ENCODE data around the gene AIFM1. TPM values are rescaled to one million over a fixed set of nuclear protein-coding genes. Genes with fewer than 3 reads are reported as not detected.

AIFM1 gene
- total RNA-seq, 6 donors from 2014 or later, result 14.1 to 29.5 (median 21.9) TPM

- peak in 1 of 2 donors; percentile 54 for DNase-seq
- Histone ChIP-seq H3K27ac (peak overlapping the region; percentile 58 to 81 (median 72)), H3K36me3 (no peaks in the 10 kb centered on the region), H3K27me3 (no peaks in the 10 kb centered on the region), H3K9me3 (no peaks in the 10 kb centered on the region), H3K4me1 (peaks cover 27 to 62% (median 44%) of the 10 kb centered on the region in 4 donors), H3K4me3 (no peak overlapping the region)
- no peak for TF ChIP-seq CTCF (IDR thresholded peaks at IDR 0.05)
- TF ChIP-seq POLR2AphosphoS5 (IDR thresholded peaks at IDR 0.05), result no peak
- TF ChIP-seq EP300 (IDR thresholded peaks at IDR 0.05), result no peak
- WGBS, 2 donors, result 59 to 76% methylated on average over 9 to 15 of the region's 15 CpGs
- no peak for ATAC-seq (ENCODE audit: low FRiP score in 2 of 2)
These were observed 81.8 kb downstream of the AIFM1 start for GRCh38 chrX:130083656-130084382.

GRCh38 chrX:130083107-130083490 lies 82.5 kb downstream of the AIFM1 start:
- DNase-seq, result no peak
- H3K36me3 ChIP-seq, result no peaks in the 10 kb centered on the region
- no peaks in the 10 kb centered on the region for H3K27me3 ChIP-seq
- H3K4me3 ChIP-seq, result no peak overlapping the region
- H3K4me1 ChIP-seq, result peaks cover 27 to 62% (median 44%) of the 10 kb centered on the region in 4 donors
- 43 to 48% methylated on average over 5 to 7 of the region's 7 CpGs for WGBS, 2 donors
- ATAC-seq (ENCODE audit: low FRiP score in 2 of 2), result no peak
- TF ChIP-seq EP300 (IDR thresholded peaks at IDR 0.05) (no peak), POLR2A (IDR thresholded peaks at IDR 0.05) (no peak), POLR2AphosphoS5 (IDR thresholded peaks at IDR 0.05) (no peak), CTCF (IDR thresholded peaks at IDR 0.05) (no peak)
- peak overlapping the region; percentile 58 to 81 (median 68) for H3K27ac ChIP-seq
- no peaks in the 10 kb centered on the region for H3K9me3 ChIP-seq

GRCh38 chrX:130082244-130083106 lies 83.2 kb downstream of the AIFM1 start:
- H3K9me3 ChIP-seq, result no peaks in the 10 kb centered on the region
- TF ChIP-seq POLR2A (IDR thresholded peaks at IDR 0.05), result no peak
- peak in 1 of 2 donors; percentile 13 for TF ChIP-seq POLR2AphosphoS5 (IDR thresholded peaks at IDR 0.05)
- TF ChIP-seq CTCF (IDR thresholded peaks at IDR 0.05), result peak in 5 of 6 experiments; percentile 26 to 70 (median 56)
- TF ChIP-seq EP300 (IDR thresholded peaks at IDR 0.05), result peak in 1 of 4 donors; percentile 11
- H3K36me3 ChIP-seq, result no peaks in the 10 kb centered on the region
- WGBS, 2 donors, result 40 to 47% methylated on average over 1 to 28 of the region's 28 CpGs
- DNase-seq (peak; percentile 56 to 68), ATAC-seq (ENCODE audit: low FRiP score in 2 of 2) (peak; percentile 72 to 83)
- peak overlapping the region in 3 of 4 donors; percentile 12 to 30 (median 24) for H3K4me3 ChIP-seq
- no peaks in the 10 kb centered on the region for H3K27me3 ChIP-seq
- peaks cover 25 to 62% (median 42%) of the 10 kb centered on the region in 4 donors for H3K4me1 ChIP-seq
- H3K27ac ChIP-seq, result peak overlapping the region; percentile 58 to 81 (median 76)

GRCh38 chrX:130081421-130082045 lies 84.1 kb downstream of the AIFM1 start:
- DNase-seq (no peak), ATAC-seq (ENCODE audit: low FRiP score in 2 of 2) (no peak)
- no peak for TF ChIP-seq POLR2A (IDR thresholded peaks at IDR 0.05)
- no peak for TF ChIP-seq EP300 (IDR thresholded peaks at IDR 0.05)
- TF ChIP-seq POLR2AphosphoS5 (IDR thresholded peaks at IDR 0.05), result no peak
- no peak for TF ChIP-seq CTCF (IDR thresholded peaks at IDR 0.05)
- Histone ChIP-seq H3K36me3 (no peaks in the 10 kb centered on the region), H3K9me3 (no peaks in the 10 kb centered on the region), H3K4me1 (peaks cover 16 to 53% (median 35%) of the 10 kb centered on the region in 4 donors), H3K4me3 (no peak overlapping the region), H3K27me3 (no peaks in the 10 kb centered on the region), H3K27ac (peak overlapping the region; percentile 58 to 81 (median 76))
- WGBS, 2 donors, result 40 to 52% methylated on average over 10 to 12 of the region's 12 CpGs

All from upper lobe of left lung (tissue), 6 donors.